Right lobe of liver (tissue), 4 donors: ENCODE data around the gene CLIP4.

Experiments used
- CTCF ChIP-seq, 4 donors: fragments of 200-600 bp in 3 of 4; fragments of 450-650 bp in 1 of 4; IDR thresholded peaks; one replicate each; pipeline versions ENCODE4 v1.5.1 to v1.8.0; 2016 to 2022; ENCODE audit warnings: antibody characterized with exemption in 4 of 4, mild to moderate bottlenecking in 2 of 4
- POLR2A ChIP-seq: fragments of 450-650 bp; IDR thresholded peaks from one replicate; pipeline ENCODE4 v1.6.1; 2017; ENCODE audit warnings: antibody characterized with exemption, mild to moderate bottlenecking
- donor health status: DM: no; HTN: no; CAD: no.
- donor health status: DM: no; HTN: no; CAD: no.
- donor health status: DM: no; HTN: yes; CAD: no.

- TF ChIP-seq CTCF (IDR thresholded peaks at IDR 0.05) (no peak), POLR2A (no peak)
These were observed 48.1 kb upstream of the CLIP4 start for GRCh38 chr2:29066997-29067605.
